Thyroid gland (tissue), 4 donors: ENCODE results near the gene OR5J2. TPM values are rescaled to one million over a fixed set of nuclear protein-coding genes. Genes with fewer than 3 reads are reported as not detected.
"Not testable (repeated sequence)": the region's sequence is repeated elsewhere in the genome, so short reads cannot be mapped to it uniquely, and the experiment has no call there.

Experiments used
- DNase-seq, 2 donors: peaks; one replicate each; pipeline ENCODE4 v3.0.0-alpha.2; 2019
- H3K27ac ChIP-seq, 3 donors: fragments of 200-600 bp; sonication (generic); 1 replicate in 2 of 3; 2 replicates in 1 of 3; pipeline ENCODE4 v1.5.1; 2016 to 2019; ENCODE audit warnings: mild to moderate bottlenecking in 1 of 3, moderate library complexity in 1 of 3
- H3K27me3 ChIP-seq: fragments of 200-600 bp; sonication (generic); one replicate; pipeline ENCODE4 v1.5.1; 2019
- H3K36me3 ChIP-seq, 2 donors: fragments of 200-600 bp; sonication (generic); one replicate each; pipeline ENCODE4 v1.5.1; 2016 to 2019
- H3K4me1 ChIP-seq, 2 donors: fragments of 200-600 bp; sonication (generic); one replicate each; pipeline ENCODE4 v1.5.1; 2017 to 2019
- H3K4me3 ChIP-seq, 3 donors: fragments of 200-600 bp; sonication (generic); replicated peaks in 1 of 3; 1 replicate in 2 of 3; 2 replicates in 1 of 3; pipeline ENCODE4 v1.5.1; 2016; ENCODE audit warnings: mild to moderate bottlenecking in 1 of 3
- H3K9me3 ChIP-seq: fragments of 200-600 bp; sonication (generic); one replicate; pipeline ENCODE4 v1.5.1; 2017
- CTCF ChIP-seq, 6 experiments: fragments of 200-600 bp in 3 of 6; fragments of 450-650 bp in 3 of 6; sonication (generic) in 3 of 6; IDR thresholded peaks; one replicate each; pipeline ENCODE4 v1.5.1; 2016 to 2019; ENCODE audit warnings: antibody characterized with exemption in 6 of 6, mild to moderate bottlenecking in 2 of 6, inconsistent platforms in 1 of 6, moderate library complexity in 1 of 6
- POLR2A ChIP-seq, 2 donors: fragments of 450-650 bp; IDR thresholded peaks; one replicate each; pipeline ENCODE4 v1.6.1; 2017; ENCODE audit warnings: antibody characterized with exemption in 2 of 2, mild to moderate bottlenecking in 2 of 2, moderate library complexity in 1 of 2
- WGBS, 2 donors: methylation state at CpG; one replicate each; pipeline ENCODE4 v1.1.5; 2017; 5-methylcytosine and 5-hydroxymethylcytosine counted together
- intact Hi-C: fragments of 100-400 bp; cut with DNase I; formaldehyde crosslinking; loops from one replicate; pipeline ENCODE4 v1.15.1; 2023
- total RNA-seq, 4 donors: library from RNA; depleted of rRNA; stranded (reverse); fragments of >200 nt; gene quantifications; one replicate each; pipeline ENCODE4 v1.2.3, GENCODE V29; 2016

The OR5J2 gene
- total RNA-seq, 4 donors from 2014 or later, result not detected

- H3K9me3 ChIP-seq, result no peaks in the 10 kb centered on the region
- intact Hi-C loops, result no loop called here
- H3K36me3 ChIP-seq, result no peaks in the 10 kb centered on the region
- H3K27me3 ChIP-seq, result no peaks in the 10 kb centered on the region
- WGBS, 2 donors, result 62 to 66% methylated on average over 2 of the region's 2 CpGs
- H3K27ac ChIP-seq, result no peak overlapping the region
- H3K4me3 ChIP-seq, result no peak overlapping the region
- no peak for DNase-seq
- TF ChIP-seq CTCF (IDR thresholded peaks at IDR 0.05), result no peak
- TF ChIP-seq POLR2A (IDR thresholded peaks at IDR 0.05), result no peak
- no peaks in the 10 kb centered on the region for H3K4me1 ChIP-seq
Observed at GRCh38 chr11:56197367-56197766, 20.9 kb downstream of the OR5J2 start.

GRCh38 chr11:56207790-56208189 lies 31.4 kb downstream of the OR5J2 start:
- Histone ChIP-seq H3K36me3 (no peaks in the 10 kb centered on the region), H3K27me3 (no peaks in the 10 kb centered on the region), H3K4me1 (no peaks in the 10 kb centered on the region), H3K9me3 (no peaks in the 10 kb centered on the region), H3K4me3 (no peak overlapping the region), H3K27ac (no peak overlapping the region)
- intact Hi-C loops, result no loop called here
- no peak for DNase-seq
- WGBS, 2 donors, result 39 to 62% methylated on average over 1 of the region's 1 CpG
- TF ChIP-seq CTCF (IDR thresholded peaks at IDR 0.05), result no peak
- TF ChIP-seq POLR2A (IDR thresholded peaks at IDR 0.05), result no peak

DNA sequence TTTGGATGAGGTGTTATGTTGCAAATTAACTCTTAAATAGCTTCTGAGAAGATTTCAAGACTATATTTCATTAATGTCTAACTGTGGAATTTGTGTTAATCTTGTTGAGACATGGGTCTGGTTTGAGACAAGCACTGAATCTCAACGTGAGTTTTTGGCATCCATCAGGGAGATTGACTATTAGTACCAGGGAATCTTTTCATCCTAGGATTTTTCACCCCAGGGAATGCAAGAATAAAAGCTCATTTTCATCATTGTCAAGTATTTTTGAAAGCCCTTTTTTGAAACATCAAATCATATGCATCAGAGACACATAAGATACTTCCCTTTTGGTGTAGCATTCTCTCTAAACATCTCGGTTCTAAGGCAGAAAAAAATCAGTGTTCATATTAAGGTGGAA lies 38.1 kb downstream of the OR5J2 start:
- no peak overlapping the region for H3K27ac ChIP-seq
- TF ChIP-seq CTCF (IDR thresholded peaks at IDR 0.05) (no peak), POLR2A (IDR thresholded peaks at IDR 0.05) (no peak)
- 77 to 84% methylated on average over 2 of the region's 2 CpGs for WGBS, 2 donors

DNA sequence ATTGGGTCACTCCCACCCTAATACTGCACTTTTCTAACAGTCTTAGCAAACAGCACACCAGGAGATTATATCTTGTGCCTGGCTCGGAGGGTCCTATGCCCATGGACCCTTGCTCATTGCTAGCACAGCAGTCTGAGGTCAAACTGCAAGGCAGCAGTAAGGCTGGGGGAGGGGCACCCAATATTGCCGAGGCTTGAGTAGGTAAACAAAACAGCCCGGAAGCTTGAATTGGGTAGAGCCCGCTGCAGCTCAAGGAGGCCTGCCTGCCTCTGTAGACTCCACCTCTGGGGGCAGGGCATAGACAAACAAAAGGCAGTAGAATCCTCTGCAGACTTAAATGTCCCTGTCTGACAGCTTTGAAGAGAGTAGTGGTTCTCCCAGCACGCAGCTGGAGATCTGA lies 43.3 kb downstream of the OR5J2 start:
- WGBS, 2 donors, result 73 to 78% methylated on average over 5 of the region's 5 CpGs
- intact Hi-C loops, H3K27me3 ChIP-seq, H3K27ac ChIP-seq, DNase-seq, H3K36me3 ChIP-seq, H3K4me3 ChIP-seq, H3K9me3 ChIP-seq, H3K4me1 ChIP-seq: not testable (repeated sequence)

More for the DNA sequence above, 38.1 kb downstream of the OR5J2 start:
- Histone ChIP-seq H3K36me3 (no peaks in the 10 kb centered on the region), H3K9me3 (no peaks in the 10 kb centered on the region), H3K27me3 (no peaks in the 10 kb centered on the region), H3K4me3 (no peak overlapping the region), H3K4me1 (no peaks in the 10 kb centered on the region)
- no peak for DNase-seq
- intact Hi-C loops, result no loop called here

Other genes with a start within 250 kb of the OR5J2 start
- gene OR5I1, start 240.2 kb upstream of the OR5J2 start, total RNA-seq, result not detected
- gene OR10AG1, start 206.7 kb upstream of the OR5J2 start, total RNA-seq, result not detected
- not detected for gene OR5F1, start 182.0 kb upstream of the OR5J2 start, total RNA-seq
- not detected for gene OR5AS1, start 149.0 kb upstream of the OR5J2 start, total RNA-seq
- gene OR8I2, start 83.3 kb upstream of the OR5J2 start, total RNA-seq, result not detected
- gene OR8H2, start 72.9 kb upstream of the OR5J2 start, total RNA-seq, result not detected
- gene OR8H3, start 54.2 kb upstream of the OR5J2 start, total RNA-seq, result not detected
- gene OR8J3, start 36.4 kb upstream of the OR5J2 start, total RNA-seq, result not detected
- not detected for gene OR8K5, start 16.3 kb upstream of the OR5J2 start, total RNA-seq
- not detected for gene OR5T2, start 57.6 kb downstream of the OR5J2 start, total RNA-seq
- gene OR5T3, start 75.6 kb downstream of the OR5J2 start, total RNA-seq, result not detected
- not detected for gene OR5T1, start 97.5 kb downstream of the OR5J2 start, total RNA-seq
- not detected for gene OR8H1, start 115.6 kb downstream of the OR5J2 start, total RNA-seq
- not detected for gene OR8K3, start 138.5 kb downstream of the OR5J2 start, total RNA-seq
- not detected for gene OR8K1, start 169.4 kb downstream of the OR5J2 start, total RNA-seq
- gene OR8J1, start 177.7 kb downstream of the OR5J2 start, total RNA-seq, result not detected
- gene OR8U1, start 199.0 kb downstream of the OR5J2 start, total RNA-seq, result not detected
- not detected for gene OR5AL1, start 236.1 kb downstream of the OR5J2 start, total RNA-seq